ENCODE measurements around the gene IFITM1.

Gene IFITM1

GRCh38 chr11:293852-294661 is 19.8 kb upstream of the IFITM1 start:
- no peak for DNase-seq (ENCODE audit: low spot score)

DNA sequence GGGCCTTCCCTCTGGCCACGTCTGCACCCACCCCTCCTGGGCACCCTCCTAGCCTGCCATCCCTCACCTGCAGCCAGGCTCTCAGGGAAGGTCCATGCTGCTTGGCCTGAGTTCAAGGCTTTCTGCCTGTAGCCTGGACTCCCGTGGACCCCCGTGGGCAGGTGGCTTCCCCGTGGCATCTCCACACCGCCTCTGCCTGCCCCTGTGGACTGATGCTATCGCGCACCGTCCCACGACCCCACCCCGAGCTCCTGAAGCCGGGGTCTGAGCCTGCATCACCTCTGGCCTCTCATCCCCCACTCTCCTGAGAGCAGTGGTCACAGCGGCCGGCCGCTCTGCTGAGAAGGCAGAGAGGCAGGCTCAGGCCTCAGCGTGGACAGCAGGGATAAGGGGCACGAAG is 19.1 kb upstream of the IFITM1 start:
- no peak for DNase-seq (ENCODE audit: low spot score)

DNA sequence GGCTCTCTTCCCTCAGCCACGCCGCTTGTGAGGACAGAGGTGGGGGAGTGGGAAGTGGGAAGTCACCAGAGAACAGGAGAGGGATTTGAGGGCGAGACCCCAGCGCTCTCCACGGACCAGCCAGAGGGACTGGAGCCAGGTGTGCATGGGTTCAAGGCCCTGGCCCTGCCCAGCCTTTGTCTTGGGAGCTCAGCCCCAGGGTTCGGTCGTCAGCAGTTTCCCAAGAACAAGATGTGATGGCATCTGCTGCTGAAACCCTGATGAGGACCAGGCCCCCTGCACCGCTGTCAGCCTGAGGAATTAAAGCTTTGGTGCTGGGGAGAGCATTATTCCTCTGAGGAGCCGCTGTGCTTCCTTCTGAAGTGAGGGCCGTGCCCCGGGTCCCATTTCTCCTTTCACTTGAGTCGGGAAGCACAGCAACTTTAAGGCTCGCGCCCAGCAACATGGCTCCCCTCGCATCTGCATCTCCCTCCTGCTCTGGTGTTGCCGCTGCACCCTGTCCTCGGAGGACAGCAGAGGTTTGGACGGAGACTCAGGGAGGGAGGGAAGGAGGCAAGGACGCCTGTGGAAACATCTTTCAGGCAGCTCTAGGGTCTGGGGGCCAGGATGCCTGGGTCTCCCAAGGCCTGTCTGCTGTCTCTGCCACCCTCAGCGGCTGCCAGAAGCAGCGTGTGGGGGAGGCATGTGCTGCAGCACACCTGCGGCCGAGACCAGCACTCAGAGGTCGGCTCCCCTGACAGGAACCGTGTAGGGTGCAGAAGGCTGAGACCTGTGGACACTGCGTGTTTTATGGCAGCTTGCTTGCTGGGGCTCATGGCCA is 18.3 kb upstream of the IFITM1 start:
- DNase-seq (ENCODE audit: low spot score), result no peak

- DNase-seq (ENCODE audit: low spot score), result no peak
Observed at GRCh38 chr11:296171-297050, 17.4 kb upstream of the IFITM1 start.

DNA sequence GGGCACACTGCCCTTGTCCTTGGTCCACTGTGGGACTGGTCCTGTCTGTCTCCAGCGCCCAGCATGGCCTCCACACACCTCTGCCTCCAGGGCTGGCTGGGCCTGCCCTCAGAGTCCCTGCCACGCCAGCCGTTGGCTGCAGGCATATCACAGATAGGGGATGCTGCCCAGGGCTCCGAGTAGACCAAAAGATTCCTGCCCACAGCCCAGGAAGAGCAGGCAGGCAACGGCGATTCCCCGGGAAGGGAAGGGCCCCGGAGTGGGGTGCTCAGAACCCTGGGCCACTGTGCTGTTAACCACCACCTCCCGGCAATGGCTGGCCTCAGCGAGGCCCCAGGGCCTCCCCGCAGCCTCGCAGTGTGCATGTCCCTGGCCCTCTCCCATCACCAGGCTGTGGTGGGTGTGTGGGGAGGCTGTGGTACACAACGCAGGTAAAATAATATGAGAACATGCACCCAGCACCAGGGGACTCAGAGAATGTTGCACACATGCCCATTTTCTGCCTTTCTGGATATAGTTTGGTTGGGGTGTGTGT is 16.7 kb upstream of the IFITM1 start:
- DNase-seq (ENCODE audit: low spot score), result no peak

GRCh38 chr11:297586-298405 is 16.0 kb upstream of the IFITM1 start:
- DNase-seq (ENCODE audit: low spot score), result no peak

- DNase-seq (ENCODE audit: low spot score), result no peak
Observed at GRCh38 chr11:298406-299065, 15.3 kb upstream of the IFITM1 start.

GRCh38 chr11:299081-299891 is 14.6 kb upstream of the IFITM1 start, which contains the start of gene IFITM5:
Gene IFITM5, minus strand, starts transcription at chr11:299526. Its CDS starts 36 bp downstream, at chr11:299490.
- DNase-seq (ENCODE audit: low spot score), result no peak

DNA sequence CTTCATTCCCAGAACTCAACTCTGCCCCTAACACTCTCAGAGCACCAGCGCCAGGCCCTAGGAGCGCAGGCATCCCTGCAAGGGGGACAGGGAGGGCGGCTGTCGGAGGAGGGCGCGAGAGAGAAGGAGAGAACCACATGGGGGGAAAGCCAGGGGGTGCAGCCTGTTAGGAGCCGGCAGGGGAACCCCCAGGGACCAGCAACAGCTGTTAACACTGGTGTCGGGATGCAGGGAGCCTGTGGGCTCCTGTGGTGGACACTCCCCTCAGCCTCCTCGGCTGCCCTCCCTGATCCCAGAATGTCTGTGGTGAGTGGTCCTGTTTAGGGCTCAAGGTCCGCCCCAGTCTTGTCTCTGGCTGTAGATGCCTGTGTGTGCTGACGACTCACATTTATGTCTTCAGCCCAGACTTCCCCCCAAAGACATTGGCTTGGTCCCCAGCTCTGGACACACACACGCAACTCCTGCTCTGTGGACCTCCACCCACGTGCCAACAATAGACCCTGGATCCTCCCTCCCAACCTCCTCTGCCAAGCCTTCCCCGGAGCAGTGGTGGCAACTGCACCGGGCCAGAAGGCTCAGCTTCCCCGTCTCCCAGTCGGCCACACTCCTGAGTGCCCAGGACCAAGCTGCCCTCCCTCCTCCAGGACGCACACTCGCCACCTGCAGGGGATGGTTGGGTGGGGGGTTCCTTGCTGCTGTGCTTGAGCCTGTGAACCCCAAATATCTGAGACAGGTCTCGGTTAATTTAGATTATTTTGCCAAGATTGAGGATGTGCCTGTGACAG is 13.7 kb upstream of the IFITM1 start:
- no peak for DNase-seq (ENCODE audit: low spot score)

DNA sequence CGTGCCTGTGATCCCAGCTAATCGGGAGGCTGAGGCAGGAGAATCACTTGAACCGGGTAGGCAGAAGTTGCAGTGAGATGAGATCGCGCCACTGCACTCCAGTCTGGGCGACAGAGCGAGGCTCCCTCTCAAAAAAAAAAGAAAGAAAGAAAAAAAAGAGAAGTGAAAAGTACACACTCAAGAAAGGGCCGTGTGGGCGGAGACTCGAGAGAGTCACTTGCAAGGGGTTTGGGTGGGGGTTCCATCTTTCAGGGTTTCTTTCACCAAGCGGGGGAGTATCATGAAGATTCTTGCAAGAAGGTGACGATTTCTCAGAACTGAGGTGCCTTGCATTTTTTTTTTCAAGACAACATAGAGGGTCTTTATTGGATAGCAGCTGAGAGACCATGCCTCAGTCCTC is 10.5 kb upstream of the IFITM1 start:
- no peak for DNase-seq (ENCODE audit: low spot score)

DNA sequence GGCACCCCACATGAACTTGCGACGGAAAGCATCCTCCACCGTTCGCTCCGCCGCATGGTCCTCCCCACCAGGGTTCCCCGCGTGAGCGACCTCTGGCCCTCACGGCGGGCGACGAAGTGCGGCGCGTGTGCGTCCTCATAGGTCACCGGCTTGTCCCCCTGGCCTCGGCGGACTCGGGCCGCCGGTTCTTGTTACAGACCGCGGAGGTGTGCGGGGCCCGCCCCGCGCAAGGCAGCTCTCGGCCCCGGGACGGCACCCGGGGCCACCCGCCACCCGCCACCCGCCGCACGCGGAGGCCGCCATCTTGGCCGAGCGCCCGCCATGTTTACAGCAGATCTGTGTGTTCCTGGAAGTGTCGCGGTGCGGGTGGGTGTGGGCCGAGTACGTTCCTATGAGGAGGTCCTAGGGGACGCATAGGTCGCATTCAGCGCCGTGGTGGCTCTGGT is 9.8 kb upstream of the IFITM1 start:
- DNase-seq (ENCODE audit: low spot score), result no peak

GRCh38 chr11:304915-305843 is 8.7 kb upstream of the IFITM1 start:
- DNase-seq (ENCODE audit: low spot score), result peak; percentile 75

- no peak for DNase-seq (ENCODE audit: low spot score)
Observed at GRCh38 chr11:305844-306211, 8.0 kb upstream of the IFITM1 start.

DNA sequence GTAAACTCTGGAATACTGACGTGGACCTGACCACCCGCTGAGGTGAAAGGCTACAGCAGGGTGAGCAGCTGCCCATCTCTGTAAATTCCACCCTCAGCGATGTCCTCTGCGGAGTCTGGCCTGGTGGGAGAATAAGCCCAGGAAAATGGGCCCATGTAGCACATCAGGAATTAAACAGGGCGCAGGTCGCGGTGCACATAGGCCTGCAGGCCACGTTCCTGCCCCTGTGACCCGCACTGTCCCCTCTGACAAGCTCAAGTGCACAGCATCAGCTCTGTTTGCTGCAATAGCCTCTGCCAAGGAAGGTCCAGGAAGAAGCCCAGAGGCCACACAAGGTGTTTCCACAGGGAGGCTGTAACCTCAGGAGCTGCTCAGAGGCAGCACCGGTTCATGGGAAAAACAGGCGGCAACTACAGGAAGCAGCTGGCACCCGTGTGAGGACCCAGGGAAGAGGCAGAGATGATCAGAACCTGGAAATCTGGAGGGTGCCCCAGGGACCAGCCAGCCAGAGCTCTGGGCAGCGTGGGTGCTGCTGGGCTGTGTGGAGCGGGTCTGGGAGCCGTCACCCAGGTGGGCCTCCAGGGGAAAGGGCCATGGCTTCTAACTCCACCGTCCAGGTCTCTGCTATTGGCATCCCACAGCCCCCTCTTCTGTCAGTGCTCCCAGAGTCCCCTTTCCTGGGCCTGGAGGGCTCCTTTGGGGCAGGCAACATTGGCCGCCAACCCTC is 7.0 kb upstream of the IFITM1 start:
- DNase-seq (ENCODE audit: low spot score), result no peak

- DNase-seq (ENCODE audit: low spot score), result peak; percentile 86
Observed at GRCh38 chr11:307766-308708, 5.8 kb upstream of the IFITM1 start, which contains the start of gene IFITM2. Gene IFITM2, plus strand, starts transcription at chr11:307816. Its CDS starts 377 bp downstream, at chr11:308193.

Measured in RKO (cell line).